Stomach (tissue), 9 donors: ENCODE results near the gene NR6A1. TPM values are rescaled to one million over a fixed set of nuclear protein-coding genes. Genes with fewer than 3 reads are reported as not detected.

Experiments
- DNase-seq, 2 donors: peaks; one replicate each; pipeline versions ENCODE4 v3.0.0 to v3.0.0-alpha.2; 2013 to 2019
- H3K27ac ChIP-seq, 5 donors: fragments of 200-600 bp in 4 of 5; sonication (generic) in 4 of 5; one replicate each; pipeline ENCODE4 v1.5.1; 2013 to 2019; ENCODE audit warnings: mild to moderate bottlenecking in 1 of 5, moderate library complexity in 1 of 5
- H3K27me3 ChIP-seq, 3 donors: fragments of 200-600 bp; sonication (generic); one replicate each; pipeline ENCODE4 v1.5.1; 2017 to 2019; ENCODE audit warnings: mixed run types in 1 of 3
- H3K36me3 ChIP-seq, 4 donors: fragments of 200-600 bp; sonication (generic); 1 replicate in 3 of 4; 2 replicates in 1 of 4; pipeline ENCODE4 v1.5.1; 2016 to 2019
- H3K4me1 ChIP-seq, 4 donors: fragments of 200-600 bp; sonication (generic); one replicate each; pipeline ENCODE4 v1.5.1; 2016 to 2019
- H3K4me3 ChIP-seq, 4 donors: fragments of 200-600 bp; sonication (generic) in 3 of 4; one replicate each; pipeline ENCODE4 v1.5.1; 2016 to 2019; ENCODE audit warnings: mild to moderate bottlenecking in 1 of 4
- H3K9me3 ChIP-seq, 4 donors: fragments of 200-600 bp; sonication (generic); one replicate each; pipeline ENCODE4 v1.5.1; 2016 to 2019
- CTCF ChIP-seq, 7 experiments: fragments of 450-650 bp in 4 of 7; fragments of 200-600 bp in 3 of 7; sonication (generic) in 3 of 7; IDR thresholded peaks; one replicate each; pipeline ENCODE4 v1.5.1; 2016 to 2019; ENCODE audit warnings: antibody characterized with exemption in 7 of 7, control low read depth in 2 of 7, mild to moderate bottlenecking in 1 of 7
- EP300 ChIP-seq: sonication (generic); formaldehyde crosslinking; IDR thresholded peaks from one replicate; pipeline ENCODE4 v1.6.1; 2017; ENCODE audit warnings: antibody characterized with exemption
- POLR2A ChIP-seq, 4 donors: fragments of 450-650 bp; IDR thresholded peaks; one replicate each; pipeline ENCODE4 v1.6.1; 2016; ENCODE audit warnings: antibody characterized with exemption in 4 of 4, control low read depth in 2 of 4, mild to moderate bottlenecking in 1 of 4, moderate library complexity in 1 of 4
- POLR2AphosphoS5 ChIP-seq, 3 donors: sonication (generic); formaldehyde crosslinking; IDR thresholded peaks; one replicate each; pipeline ENCODE4 v1.6.1; 2016; ENCODE audit warnings: antibody characterized with exemption in 3 of 3
- WGBS, 5 donors: extraction: QIAGEN DNeasy Blood & Tissue Kit in 3 of 5; methylation state at CpG; one replicate each; pipeline versions ENCODE4 v1.1.5 to v1.1.7; 2013 to 2018; 5-methylcytosine and 5-hydroxymethylcytosine counted together
- intact Hi-C: fragments of 100-400 bp; cut with DNase I; formaldehyde crosslinking; loops from one replicate; pipeline ENCODE4 v1.15.1; 2023; ENCODE audit warnings: low total_unique reads
- polyA plus RNA-seq, 3 donors: library from polyadenylated mRNA; stranded (reverse); fragments of 200-250 nt; gene quantifications; one replicate each; pipeline ENCODE4 v1.2.3, GENCODE V29; 2013
- total RNA-seq, 5 donors: library from RNA; depleted of rRNA; stranded (reverse); fragments of >200 nt; gene quantifications; one replicate each; pipeline versions ENCODE4 v1.1.0 to v1.2.3, GENCODE V29; 2014 to 2016
- donor health status: healthy with polysubstance abuse.
- donor health status: Bipolar disorder and iron deficiency.
- donor health status: healthy.

The NR6A1 gene
- total and polyA plus RNA-seq, 8 donors, result 0.15 to 3.2 (median 1.5) TPM; not detected in 1

GRCh38 chr9:124782661-124783574 lies 11.8 kb upstream of the NR6A1 start:
- peak in 1 of 2 donors; percentile 22 for DNase-seq
- Histone ChIP-seq H3K4me3 (no peak overlapping the region), H3K4me1 (peaks cover 0 to 39% (median 20%) of the 10 kb centered on the region in 4 donors), H3K27ac (peak overlapping the region in 2 of 5 donors; percentile 38 to 42), H3K9me3 (no peaks in the 10 kb centered on the region), H3K27me3 (peaks cover 0 to under 1% (median 0%) of the 10 kb centered on the region in 3 donors), H3K36me3 (peaks cover 0 to 3% (median 0%) of the 10 kb centered on the region in 4 donors)
- intact Hi-C loops, result no loop called here
- WGBS, 5 donors, result 78 to 84% (median 82%) methylated on average over 9 to 13 of the region's 13 CpGs
- TF ChIP-seq EP300, result no peak
- no peak for TF ChIP-seq POLR2AphosphoS5 (IDR thresholded peaks at IDR 0.05)
- no peak for TF ChIP-seq POLR2A (IDR thresholded peaks at IDR 0.05)
- TF ChIP-seq CTCF (IDR thresholded peaks at IDR 0.05), result no peak

- Histone ChIP-seq H3K36me3 (peaks cover 0 to 1% (median 0%) of the 10 kb centered on the region in 4 donors), H3K9me3 (no peaks in the 10 kb centered on the region), H3K27me3 (peaks cover 0 to 8% (median 5%) of the 10 kb centered on the region in 3 donors), H3K27ac (peak overlapping the region in 2 of 5 donors; percentile 38 to 42), H3K4me1 (peaks cover 5 to 45% (median 25%) of the 10 kb centered on the region in 4 donors), H3K4me3 (no peak overlapping the region)
- peak in 1 of 2 donors; percentile 22 for DNase-seq
- TF ChIP-seq POLR2A (IDR thresholded peaks at IDR 0.05) (no peak), EP300 (no peak), POLR2AphosphoS5 (IDR thresholded peaks at IDR 0.05) (no peak)
- intact Hi-C loops, result no loop called here
- 59 to 92% (median 71%) methylated on average over 3 of the region's 3 CpGs for WGBS, 5 donors
Observed at GRCh38 chr9:124781967-124782660, 11.0 kb upstream of the NR6A1 start.

- Histone ChIP-seq H3K9me3 (no peaks in the 10 kb centered on the region), H3K27ac (peak overlapping the region in 2 of 5 donors; percentile 74 to 82)
Observed at GRCh38 chr9:124780757-124781151, 9.6 kb upstream of the NR6A1 start.

DNA sequence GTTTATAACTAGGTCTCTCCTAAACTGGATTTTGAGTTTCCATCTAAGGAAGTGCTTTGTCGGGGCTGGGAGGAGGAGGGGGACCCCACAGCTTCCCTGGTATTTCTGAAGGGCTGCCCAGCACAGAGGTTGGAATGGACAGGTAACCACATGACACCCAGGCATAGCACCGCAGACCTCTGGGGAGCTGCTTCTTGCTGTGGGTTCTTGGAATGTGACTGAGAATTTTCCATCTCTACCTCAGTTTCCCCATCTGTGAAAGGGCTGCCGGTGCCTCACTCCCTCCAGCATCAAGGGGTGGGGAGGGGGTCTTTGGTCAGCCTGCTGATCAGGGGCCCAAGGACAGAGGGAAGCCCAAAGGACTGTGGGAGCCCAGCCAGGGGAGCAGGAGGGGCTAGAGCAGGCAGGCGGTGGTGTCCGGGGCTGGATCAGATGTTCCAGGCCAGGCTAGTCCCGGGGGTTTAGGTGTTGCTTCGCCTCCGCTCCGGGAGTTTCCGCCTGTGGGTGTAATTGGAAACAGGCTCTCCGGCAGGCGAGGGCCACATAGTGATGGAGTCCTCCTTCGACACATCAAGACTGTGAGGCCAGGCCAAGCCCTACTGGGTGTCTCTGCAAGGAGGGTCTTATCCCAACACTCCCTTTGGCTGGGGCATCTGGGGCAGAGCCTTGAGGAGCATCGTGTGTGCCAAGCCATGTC lies 9.1 kb upstream of the NR6A1 start:
- peak; percentile 22 to 34 for DNase-seq
- TF ChIP-seq EP300 (no peak), POLR2AphosphoS5 (IDR thresholded peaks at IDR 0.05) (no peak), POLR2A (IDR thresholded peaks at IDR 0.05) (no peak), CTCF (IDR thresholded peaks at IDR 0.05) (no peak)
- H3K4me1 ChIP-seq, result peaks cover 14 to 57% (median 34%) of the 10 kb centered on the region in 4 donors
- intact Hi-C loops, result no loop called here
- peaks cover 0 to 27% (median 19%) of the 10 kb centered on the region in 3 donors for H3K27me3 ChIP-seq
- H3K36me3 ChIP-seq, result no peaks in the 10 kb centered on the region
- peak overlapping the region in 3 of 5 donors; percentile 42 to 82 (median 74) for H3K27ac ChIP-seq
- H3K4me3 ChIP-seq, result no peak overlapping the region
- H3K9me3 ChIP-seq, result no peaks in the 10 kb centered on the region
- WGBS, 5 donors, result 62 to 79% (median 72%) methylated on average over 8 to 14 of the region's 14 CpGs

More at GRCh38 chr9:124780757-124781151, 9.6 kb upstream of the NR6A1 start:
- Histone ChIP-seq H3K27me3 (peaks cover 0 to 22% (median 18%) of the 10 kb centered on the region in 3 donors), H3K4me3 (no peak overlapping the region), H3K4me1 (peaks cover 14 to 57% (median 34%) of the 10 kb centered on the region in 4 donors), H3K36me3 (no peaks in the 10 kb centered on the region)
- no peak for TF ChIP-seq CTCF (IDR thresholded peaks at IDR 0.05)
- TF ChIP-seq POLR2A (IDR thresholded peaks at IDR 0.05), result no peak
- no peak for TF ChIP-seq POLR2AphosphoS5 (IDR thresholded peaks at IDR 0.05)
- TF ChIP-seq EP300, result no peak
- DNase-seq, result peak in 1 of 2 donors; percentile 2
- intact Hi-C loops, result no loop called here
- WGBS, 5 donors, result 91 to 97% (median 95%) methylated on average over 4 of the region's 4 CpGs
